Fibroblast of skin of abdomen (primary cell): ENCODE data around the gene MYL4.
A peak's percentile ranks its signal among the peaks of the same experiment; 100 is the strongest.
"Not testable (repeated sequence)": the region's sequence is repeated elsewhere in the genome, so short reads cannot be mapped to it uniquely, and the experiment has no call there.

Source experiments
- DNase-seq: peaks from one replicate; pipeline ENCODE4 v3.0.0-alpha.2; 2013

MYL4 gene

DNA sequence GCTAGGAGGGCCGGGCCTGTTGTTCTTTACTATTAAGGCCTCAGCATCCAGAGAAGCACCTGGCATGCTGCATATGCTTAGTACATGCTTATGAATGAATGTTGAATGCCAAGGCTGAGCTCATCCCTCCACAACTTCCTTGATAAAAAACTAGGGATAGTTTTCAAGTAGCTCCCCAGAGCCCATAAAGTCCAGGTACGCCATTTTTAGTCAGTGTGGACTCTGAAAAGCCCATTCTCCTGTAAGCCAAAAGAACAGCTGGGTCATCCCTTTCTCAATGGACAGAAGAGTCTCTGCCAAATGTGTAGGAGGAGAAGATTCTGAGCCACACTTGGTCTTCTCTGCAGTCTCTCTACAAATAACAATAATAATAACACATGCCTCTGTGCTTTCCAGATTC lies 35.5 kb downstream of the MYL4 start:
- no peak for DNase-seq

DNA sequence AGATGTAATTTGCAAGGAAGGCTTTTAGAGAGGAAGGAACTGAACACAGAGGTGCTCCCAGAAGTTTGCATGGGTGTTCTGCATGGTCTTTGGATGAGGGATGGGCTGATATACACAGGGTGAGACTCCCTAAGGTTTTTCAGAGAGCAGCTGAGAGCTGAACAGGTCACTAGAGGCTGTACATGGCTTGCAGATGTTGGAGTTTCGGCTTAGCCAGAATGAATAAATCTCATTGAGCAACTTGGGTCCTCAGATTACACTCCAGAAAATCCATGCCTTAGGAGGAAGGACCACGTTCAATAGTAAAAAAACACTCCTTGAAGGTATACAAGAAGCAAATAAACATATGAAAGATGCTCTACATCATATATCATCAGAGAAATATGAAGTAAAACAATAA lies 37.0 kb downstream of the MYL4 start:
- no peak for DNase-seq

DNA sequence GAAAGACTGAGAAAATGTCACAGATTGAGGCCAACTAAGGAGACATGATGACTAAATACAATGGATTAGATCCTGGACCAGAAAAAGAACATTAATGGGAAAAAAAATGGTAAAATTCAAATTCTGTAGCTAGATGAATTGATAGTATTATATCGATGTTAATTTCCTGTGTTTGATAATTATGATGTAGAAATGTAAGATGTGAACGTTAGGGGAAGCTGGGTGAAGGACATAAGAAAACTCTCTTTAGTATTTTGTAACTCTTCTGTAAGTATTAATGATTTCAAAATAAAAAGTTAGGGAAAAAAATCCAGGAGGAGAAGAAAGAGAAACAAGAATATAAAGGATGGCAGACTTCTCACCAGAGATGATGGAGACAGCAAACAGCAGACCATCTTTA lies 41.7 kb downstream of the MYL4 start:
- DNase-seq = no peak

DNA sequence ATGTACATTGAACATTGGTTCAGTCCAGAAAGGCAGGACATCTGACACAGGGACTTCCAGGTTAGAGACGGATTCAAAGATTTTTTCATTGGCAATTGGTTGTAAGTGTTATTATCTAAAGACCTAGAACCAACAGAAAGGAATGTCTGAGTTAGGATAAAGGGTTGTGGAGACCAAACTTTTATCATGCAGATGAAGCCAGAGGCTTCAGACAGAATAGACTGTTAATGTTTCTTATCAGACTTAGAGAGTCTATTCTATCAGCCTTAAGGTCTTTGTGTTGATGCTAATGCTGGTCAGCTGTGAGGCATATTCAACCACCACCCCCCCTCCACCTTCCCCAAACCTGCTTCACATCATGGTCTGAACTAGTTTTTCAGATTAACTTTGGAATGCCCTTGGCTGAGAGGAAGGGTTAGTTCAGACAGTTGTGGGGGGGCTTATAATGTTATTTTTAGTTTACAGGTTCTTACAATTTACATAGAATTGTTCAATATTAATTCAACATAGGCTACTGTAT lies 42.3 kb downstream of the MYL4 start:
- DNase-seq = no peak

DNA sequence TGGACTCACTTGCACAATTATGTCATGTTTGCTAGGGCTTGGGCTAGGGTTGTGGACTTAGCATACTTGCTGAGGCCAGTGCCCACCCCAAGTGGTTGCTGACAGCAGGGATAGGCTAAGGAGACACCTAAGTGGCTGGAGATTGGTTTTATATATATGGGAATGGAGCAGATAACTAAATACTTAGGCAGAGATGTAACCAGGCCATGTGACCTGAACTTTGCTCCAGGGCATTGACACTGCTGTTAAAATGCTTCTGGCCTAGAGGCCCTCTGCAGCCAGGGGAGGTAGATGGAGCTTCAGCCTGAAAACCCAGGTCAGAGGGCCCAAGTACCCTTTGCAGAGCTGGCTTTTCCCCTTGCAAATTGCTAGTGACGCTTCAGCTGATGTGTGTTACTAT lies 43.1 kb downstream of the MYL4 start:
- no peak for DNase-seq

DNA sequence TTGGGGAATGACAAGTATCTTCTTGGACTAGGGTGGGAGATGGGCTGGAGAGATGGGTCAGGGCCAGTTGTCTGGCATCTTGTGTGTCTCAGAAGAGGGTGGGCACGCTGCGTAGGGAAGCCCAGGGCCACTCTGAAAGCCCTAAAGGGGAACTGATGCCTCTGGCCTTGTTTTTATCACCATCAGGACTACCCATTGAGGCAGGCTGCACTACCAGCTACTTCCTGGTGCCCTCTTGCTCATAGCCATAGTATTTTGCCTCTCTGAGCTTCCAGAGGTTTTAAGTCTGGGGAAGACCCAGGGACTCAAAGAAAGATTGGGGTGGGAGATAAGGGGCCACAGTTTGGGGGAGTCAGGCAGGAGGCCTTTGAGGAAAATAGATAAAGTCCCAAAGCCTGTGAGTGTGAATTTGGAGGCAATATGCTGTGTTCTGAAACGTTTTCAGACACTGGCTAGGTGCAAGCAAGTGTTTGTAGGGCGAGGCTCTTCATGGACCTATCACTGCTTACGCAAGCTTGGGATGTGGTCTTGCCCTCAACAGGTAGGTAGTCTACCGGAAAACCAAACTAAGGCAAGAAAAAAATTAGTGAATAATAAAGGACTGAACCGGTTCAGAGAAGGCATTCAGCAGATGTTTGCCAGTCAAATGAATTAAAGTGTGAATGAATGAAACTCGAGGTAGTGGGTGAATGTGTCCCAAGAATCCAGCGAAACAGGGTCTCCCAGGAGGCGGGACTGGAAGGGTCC lies 43.8 kb downstream of the MYL4 start:
- DNase-seq = no peak

DNA sequence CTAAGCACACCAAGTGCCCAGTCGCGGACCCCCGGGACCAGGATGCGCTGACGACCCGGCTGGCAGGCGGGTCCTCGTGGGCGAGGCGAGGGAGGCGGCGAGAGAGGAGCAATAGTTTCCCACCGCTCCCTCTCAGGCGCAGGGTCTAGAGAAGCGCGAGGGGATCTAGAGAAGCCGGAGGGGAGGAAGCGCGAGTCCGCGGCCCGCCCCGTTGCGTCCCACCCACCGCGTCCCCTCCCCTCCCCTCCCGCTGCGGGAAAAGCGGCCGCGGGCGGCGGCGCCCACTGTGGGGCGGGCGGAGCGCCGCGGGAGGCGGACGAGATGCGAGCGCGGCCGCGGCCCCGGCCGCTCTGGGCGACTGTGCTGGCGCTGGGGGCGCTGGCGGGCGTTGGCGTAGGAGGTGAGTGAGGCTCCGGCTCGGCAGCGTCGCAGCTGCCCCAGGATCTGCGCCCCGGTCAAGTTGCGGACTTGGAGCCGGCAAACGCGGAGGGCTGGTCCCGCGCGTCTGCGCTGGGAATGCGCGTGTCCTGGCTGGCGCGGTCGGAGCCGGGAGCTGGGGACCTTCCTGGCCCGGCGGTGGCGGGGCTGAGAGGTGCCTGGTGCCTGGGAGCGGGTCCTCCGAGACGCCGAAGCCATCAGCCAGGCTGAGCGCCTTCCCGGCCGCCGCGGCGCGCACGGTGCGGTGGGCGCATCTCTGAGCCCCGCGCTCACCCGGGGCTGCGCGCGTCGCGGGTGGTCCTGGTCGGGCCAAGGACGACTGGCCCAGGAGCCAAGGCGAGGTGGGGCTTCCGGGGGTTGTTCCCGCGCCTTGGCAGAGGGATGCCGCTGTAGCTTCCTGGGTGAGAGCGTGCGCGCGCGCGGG lies 44.6 kb downstream of the MYL4 start, which contains the start of gene ITGB3:
Gene ITGB3, plus strand, starts transcription at position 287 of the 862 bp plus-strand sequence. Its CDS starts 35 bp downstream, at position 322.
- peak; percentile 75 for DNase-seq

DNA sequence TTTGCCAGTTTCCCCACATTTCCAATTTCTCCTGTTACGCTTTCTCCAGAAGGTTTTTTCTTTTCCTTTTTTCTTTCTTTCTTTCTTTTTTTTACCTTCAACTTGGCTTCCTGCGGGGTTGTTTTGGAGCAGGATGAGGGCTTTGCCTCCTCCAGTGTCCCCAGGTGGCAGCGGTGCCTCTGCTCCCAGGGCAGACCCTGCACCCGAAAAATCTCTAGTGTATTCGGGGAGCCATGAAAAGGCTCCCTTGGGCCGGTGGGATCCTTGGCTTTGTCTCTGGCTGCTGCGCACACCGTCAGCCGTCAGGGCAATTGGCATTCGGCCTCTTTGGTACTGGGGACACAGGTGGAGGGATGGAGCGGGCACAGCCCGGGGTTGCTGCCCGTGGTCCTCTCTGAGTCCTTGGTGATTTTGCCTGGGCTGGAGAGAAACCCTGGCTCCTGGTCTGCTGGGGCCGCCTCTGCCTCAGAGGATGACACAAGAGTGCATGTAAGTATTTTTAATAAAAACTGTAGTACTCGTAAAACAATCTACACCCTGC lies 45.3 kb downstream of the MYL4 start:
- DNase-seq = no peak

DNA sequence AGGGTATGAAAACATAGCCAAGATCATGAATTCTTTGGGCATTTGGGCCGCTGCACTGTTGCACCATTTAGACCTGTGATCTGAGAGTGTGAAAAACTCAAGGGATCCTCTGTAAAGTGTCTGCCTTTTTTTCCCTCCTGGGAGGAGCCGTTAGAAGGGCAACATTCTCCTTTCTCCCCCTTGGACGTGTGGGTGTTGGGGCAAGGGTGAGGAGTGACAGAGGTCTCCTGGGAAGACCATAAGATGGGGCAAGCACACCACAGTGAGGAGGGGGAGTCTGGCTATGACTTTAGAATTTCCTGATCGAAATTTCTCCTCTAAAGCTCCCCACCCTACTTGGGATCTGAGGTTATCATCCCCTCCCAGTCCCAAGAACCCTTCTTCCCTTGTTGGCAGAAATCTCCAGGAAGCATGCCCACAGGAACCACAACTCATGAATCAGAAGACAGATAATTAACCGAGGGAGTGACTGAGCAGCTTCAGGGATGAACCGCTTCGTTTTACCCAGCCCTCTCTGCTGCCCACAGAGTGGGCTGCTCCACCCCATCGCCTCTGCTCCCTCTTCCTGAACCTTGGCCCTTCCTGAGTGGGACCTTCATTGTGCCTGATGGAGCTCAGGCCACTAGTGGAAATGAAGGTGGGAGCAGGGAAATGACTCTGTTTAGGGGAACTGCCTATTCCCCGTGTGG lies 48.6 kb downstream of the MYL4 start:
- DNase-seq = peak; percentile 80

DNA sequence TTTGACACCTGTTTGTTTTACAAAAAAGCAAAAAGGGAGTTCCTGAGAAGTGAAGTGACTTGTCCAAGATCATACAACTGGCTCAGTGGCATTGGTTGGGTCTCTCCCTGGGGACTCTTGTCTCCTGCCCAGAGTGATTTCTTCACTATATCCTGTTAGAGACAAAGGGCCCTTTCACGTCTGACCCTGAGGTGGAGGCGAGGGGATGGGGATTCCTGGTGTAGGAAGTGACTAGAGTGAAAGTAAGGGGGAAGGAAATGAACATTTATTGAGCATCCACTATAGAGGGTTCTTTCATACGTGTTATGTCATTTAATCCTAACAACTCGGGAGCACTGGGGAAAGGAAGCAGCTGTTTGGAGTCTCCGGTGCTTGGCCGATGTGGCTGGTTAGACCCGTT lies 53.4 kb downstream of the MYL4 start:
- no peak for DNase-seq

DNA sequence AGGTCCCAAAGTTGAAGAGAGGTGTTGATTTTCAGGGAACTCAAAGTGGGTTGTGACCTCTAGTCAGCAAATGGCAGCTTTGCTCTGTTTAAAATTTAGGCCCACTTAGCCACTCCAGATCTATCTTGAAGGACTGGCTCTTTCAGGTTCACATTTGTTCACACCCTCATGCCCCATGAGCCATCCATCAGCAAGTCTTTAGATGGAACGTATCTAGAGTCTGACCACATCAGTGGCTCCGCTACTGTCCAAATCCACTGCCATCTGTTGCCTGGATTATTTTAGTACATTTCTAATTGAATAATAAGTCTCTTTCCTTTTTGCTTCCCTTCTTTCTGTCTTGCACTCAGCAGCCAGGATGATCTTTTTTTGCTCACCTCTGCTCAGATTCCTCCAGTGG lies 55.0 kb downstream of the MYL4 start:
- DNase-seq = no peak

DNA sequence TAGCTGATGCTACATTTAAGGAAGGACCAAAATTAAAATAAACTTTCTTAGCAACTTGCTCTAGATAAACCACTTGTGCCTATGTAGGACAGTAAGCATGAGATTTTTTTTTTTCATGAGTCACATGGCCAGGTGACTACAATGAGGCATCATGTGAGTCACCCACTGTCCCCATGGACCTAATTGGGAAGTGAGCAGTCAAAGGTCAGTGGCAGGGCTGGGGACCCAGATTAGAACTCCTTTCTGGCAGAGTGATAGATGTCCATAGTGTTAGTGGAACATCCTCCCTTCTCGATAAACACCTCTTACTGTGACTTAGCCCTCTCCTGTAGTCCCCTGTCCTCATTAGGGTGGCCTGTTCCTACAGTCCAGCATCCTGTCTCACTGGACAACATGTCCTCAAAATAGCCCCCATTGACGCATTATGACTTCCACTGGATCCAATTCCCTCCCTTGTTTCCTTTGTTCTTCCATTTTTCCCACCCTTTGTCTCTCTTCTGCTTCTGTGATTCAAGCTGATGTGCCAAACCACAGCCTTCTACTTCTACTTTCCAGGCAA lies 56.9 kb downstream of the MYL4 start:
- peak; percentile 34 for DNase-seq

DNA sequence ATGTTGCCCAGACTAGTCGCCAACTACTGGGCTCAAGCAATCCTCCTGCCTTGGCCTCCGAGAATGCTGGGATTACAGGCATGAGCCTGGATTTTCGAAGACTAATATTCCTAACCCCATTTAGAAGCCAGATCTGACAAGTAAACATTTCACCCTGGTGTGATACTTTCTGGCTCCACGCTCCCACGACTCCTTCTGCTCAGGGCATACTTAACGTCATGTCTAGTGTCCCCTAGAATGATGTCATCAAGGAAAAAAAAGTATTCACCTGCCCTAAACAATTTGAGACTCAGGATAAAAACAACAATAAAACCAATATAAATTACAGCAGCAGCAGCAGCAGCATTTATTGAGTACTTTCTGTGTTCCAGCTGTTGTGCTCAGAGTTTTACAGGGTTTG lies 57.6 kb downstream of the MYL4 start:
- no peak for DNase-seq

DNA sequence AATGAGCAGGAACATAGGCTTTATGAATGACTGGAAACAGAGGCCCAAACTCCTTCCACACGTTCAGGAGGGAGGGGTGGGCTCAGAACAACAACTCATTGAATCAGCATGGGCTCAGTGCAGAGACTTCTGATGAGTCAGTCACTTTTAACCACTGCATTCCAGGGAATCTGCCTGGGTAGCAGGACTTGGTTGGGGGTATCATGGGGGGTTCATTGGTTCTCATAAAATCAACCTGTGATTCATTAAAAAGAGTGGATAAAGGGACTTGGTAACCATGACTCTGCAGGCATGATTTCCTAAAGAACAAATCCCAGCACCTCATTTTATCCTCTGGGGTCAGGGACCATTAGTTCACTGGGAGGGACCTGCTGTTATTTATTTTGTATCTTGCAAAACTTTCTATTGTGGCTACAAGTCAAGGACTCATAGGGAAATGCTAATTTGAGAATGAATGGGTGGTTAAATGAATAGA lies 58.2 kb downstream of the MYL4 start:
- DNase-seq = peak; percentile 98

DNA sequence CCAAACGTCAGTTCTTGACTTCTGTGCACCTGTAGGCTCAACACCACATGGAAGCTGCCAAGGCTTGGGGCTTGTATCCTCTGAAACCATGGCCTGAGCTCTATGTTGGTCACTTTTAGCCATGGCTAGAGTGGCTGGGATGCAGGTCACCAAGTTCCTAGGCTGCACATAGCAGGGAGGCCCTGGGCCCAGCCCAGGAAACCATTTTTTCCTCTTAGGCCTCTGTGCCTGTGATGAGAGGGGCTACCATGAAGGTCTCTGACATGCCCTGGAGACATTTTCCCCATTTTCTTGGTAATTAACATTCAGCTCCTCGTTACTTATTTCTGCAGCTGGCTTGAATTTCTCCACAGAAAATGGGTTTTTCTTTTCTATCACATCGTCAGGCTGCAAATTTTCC lies 59.8 kb downstream of the MYL4 start:
- not testable (repeated sequence) for DNase-seq

DNA sequence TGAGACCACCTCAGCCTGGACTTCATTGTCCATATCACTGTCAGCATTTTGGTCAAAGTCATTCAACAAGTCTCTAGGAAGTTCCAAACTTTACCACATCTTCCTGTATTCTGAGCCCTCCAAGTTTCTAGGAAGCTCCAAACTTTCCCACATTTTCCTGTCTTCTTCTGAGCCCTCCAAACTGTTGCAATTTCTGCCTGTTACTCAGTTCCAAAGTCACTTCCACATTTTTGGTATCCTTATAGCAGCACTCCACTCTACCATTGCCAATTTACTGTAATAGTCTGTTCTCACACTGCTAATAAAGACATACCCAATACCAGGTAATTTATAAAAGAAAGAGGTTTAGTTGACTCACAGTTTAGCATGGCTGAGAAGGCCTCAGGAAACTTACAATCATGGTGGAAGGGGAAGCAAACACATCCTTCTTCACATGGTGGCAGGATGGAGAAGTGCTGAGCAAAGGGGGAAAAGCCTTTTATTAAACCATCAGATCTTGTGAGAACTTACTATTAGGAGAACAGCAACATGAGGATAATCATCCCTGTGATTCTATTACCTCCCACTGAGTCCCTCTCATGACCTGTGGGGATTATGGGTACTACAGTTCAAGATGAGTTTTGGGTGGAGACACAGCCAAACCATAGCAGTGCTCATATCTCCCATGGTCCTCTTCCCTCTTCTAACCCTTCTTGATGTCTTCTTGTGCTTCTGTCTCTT lies 60.6 kb downstream of the MYL4 start:
- not testable (repeated sequence) for DNase-seq

DNA sequence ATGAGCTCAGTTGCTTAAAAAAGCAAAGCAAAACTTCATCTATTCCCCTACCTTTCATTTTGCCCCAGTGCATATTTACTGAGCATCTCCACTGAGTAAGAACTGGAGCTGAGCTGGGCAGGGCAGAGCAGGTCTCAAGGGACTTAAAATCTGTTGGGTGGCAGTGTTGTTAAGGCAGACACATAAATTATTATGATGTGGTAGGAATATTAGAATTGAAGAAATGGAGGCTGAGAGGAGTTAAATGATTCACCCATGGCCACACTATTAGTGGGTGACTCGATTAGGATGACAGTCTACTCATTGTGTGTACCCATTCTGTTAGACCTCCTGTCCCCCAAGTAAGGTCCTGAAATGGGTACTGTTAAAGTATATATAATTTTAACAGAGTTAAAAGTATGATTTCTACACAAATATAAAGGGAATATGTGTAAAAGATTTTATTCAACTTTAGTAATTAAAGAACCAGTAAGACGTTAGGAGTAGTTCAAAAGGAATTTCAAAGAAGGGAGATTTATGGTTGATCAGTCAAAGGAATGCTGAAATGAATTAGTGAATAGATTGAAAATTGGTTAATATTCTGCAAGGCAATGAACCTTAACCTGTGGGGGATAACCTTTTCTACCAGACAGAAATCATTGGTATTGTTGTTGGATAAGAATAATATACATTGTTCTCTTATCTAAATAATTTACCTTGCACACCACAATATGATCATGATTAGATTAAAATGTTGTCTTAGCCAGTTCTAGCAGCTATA lies 62.0 kb downstream of the MYL4 start:
- DNase-seq = no peak

DNA sequence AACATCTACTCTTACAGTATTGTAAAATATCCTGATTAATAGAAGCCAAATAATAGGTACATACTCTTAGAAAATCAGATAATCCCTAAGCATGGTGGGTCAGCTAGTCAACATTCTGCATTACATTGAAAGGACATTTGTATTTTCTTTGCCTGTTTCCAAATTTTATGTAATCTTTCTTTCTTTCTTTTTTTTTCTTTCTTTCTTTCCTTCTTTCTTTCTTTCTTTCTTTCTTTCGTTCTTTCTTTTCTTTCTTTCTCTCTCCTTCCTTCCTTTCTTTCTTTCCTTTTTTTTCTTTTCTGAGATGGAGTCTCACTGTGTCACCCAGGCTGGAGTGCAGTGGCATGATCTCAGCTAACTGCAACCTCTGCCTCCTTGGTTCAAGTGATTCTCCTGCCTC lies 63.3 kb downstream of the MYL4 start:
- no peak for DNase-seq

DNA sequence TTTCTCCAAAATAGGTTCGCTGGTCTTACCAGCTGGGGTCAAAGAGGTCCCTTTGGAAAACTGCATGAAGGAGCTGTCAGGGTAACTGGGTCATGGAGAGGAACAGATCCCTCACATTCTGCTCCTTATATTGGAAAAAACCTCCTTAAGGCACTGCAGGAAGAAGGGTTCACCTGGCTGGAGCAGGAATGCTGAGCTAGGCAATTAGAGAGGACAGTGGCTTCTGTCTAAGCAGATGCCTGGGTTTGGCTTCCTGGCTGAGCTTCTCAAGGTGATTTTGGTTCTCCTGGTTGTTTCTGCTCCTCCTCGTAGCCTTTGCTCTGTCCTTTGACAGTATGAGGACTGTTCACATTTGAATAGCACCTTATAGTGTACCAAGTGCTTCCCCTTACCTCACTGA lies 64.1 kb downstream of the MYL4 start:
- DNase-seq = no peak
